Articular chondrocyte of knee joint (primary cell): ENCODE results near the gene TXK. TPM values are rescaled to one million over a fixed set of nuclear protein-coding genes. Genes with fewer than 3 reads are reported as not detected.

Experiments
- small RNA-seq: library from RNA; depleted of rRNA; stranded (forward); fragments of <200 nt; gene quantifications from one replicate; pipeline ENCODE3, GENCODE V24; 2012
- total RNA-seq: library from RNA; depleted of rRNA; stranded (reverse); fragments of >200 nt; gene quantifications from 2 replicates; pipeline ENCODE4 v1.2.3, GENCODE V29; 2012

TXK gene
- 0.13 and 0.54 TPM in 2 replicates for total RNA-seq

DNA sequence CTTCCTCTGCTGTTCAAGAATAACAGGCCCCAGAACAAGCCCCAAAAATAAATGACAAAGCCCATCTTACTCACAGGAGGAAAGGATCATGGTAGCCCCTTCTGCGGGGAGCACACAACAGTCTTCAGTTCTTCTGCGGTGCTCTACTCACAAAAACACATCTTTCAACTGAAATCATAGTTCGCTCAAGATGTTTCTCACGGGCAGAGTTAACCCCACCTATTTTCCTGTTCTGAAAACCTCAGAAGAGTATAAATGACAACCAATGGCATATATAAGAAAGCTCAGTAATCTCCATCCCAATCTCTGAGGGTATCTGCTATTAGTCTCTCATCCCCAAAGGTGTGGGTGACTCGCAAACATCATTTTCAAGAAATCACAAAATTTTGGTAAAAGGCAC is at the start of gene TXK:
Gene TXK, minus strand, starts transcription at position 170 of the 400 bp plus-strand sequence. Its CDS starts 80 bp downstream, at position 90.

Small RNAs within 50 kb of the gene (small RNA-seq; reads per million reads assigned to genes)
- gene RF00019 = not detected
- not detected for gene RF00026
- gene RNU6-838P = not detected

Other genes starting within 250 kb of the TXK start
- gene NFXL1, start 219.7 kb downstream of the TXK start, total RNA-seq = 8.8 and 12.4 TPM in 2 replicates
- 0.11 TPM in 1 of 2 replicates, not detected in the other for gene CNGA1, start 117.6 kb downstream of the TXK start, total RNA-seq
- 0.26 and 0.54 TPM in 2 replicates for gene NIPAL1, start 117.5 kb downstream of the TXK start, total RNA-seq
- gene TEC, start 135.6 kb upstream of the TXK start, total RNA-seq = 0.91 and 1.8 TPM in 2 replicates
- 73.6 and 107 TPM in 2 replicates for gene SLAIN2, start 207.3 kb upstream of the TXK start, total RNA-seq